ENCODE results near the gene INSL4.
A peak's percentile ranks its signal among the peaks of the same experiment; 100 is the strongest.

INSL4 gene

DNA sequence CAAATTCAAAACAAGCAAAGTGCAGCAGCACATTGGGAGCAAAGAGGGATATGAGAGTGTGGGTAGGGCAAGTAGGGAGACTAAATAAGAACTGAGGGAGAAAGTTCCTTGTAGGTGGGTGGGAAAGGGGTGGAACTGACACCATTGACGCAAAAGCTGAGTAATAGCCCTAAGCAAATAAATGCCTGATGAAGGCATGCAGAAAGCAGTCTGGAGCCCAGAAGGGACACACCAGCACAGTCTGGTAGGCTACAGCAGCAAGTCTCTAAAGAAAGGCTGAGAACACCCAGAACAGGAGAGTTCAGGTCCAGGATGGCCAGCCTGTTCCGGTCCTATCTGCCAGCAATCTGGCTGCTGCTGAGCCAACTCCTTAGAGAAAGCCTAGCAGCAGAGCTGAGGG lies at the start of gene INSL4:
Gene INSL4 (plus strand): TSS at position 208 of the 400 bp plus-strand sequence. CDS start 105 bp downstream, at position 313.
- no peak for DNase-seq (ENCODE audit: low read depth in 2 of 2)

DNA sequence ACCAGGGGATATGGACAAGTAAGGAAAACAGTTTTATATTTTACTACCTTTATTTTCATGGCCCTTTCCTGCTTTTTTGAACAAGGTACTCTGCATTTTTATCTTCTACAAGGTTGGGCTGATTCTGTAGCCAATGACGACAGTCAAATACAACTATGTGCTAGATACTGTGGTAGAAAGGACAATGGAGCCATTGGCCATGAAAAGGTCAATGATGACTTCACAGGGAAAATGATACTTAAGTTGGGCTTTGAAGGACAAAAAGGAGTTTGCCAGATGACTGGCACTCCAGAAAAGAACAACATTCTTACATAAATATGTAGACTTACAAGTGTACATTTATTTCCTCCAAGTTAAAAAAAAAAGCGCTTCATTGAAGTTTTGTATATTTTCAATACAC lies 46.4 kb upstream of the INSL4 start:
- no peak for DNase-seq (ENCODE audit: low read depth in 2 of 2)

DNA sequence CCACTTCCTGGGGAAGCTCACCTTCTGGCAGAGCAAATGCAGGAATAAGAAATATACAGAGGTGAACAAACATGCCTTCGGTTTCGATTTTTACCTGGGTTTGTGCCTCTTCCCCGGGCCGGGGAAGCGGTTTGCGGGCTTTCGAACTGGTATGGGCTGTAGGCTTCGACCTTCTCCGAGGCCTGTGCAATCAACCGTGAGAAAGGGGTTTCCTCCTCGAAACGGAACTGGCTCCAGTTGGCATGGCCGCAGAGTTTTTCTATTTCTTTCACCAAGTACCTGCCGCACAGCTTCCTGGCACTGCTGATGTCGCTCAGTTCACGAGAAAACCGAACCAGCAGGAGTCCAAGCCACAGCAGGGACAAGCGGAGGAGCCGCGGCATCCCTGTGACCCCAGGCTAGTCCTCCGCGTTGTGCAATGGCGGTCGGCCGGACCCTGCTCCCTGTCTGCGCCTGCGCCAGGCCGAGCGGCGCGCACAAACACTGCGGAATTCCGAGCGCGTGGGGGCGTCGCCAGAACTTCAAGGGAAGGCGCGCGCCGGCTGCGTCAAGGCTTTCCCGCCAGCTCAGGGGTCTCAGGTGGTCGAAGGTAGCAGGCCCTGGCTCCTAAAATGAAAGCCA lies 45.9 kb upstream of the INSL4 start, which contains the start of gene INSL6:
Gene INSL6 (minus strand): TSS at position 420 of the 621 bp plus-strand sequence. CDS start 37 bp downstream, at position 383.
- DNase-seq (ENCODE audit: low read depth in 2 of 2) = no peak

DNA sequence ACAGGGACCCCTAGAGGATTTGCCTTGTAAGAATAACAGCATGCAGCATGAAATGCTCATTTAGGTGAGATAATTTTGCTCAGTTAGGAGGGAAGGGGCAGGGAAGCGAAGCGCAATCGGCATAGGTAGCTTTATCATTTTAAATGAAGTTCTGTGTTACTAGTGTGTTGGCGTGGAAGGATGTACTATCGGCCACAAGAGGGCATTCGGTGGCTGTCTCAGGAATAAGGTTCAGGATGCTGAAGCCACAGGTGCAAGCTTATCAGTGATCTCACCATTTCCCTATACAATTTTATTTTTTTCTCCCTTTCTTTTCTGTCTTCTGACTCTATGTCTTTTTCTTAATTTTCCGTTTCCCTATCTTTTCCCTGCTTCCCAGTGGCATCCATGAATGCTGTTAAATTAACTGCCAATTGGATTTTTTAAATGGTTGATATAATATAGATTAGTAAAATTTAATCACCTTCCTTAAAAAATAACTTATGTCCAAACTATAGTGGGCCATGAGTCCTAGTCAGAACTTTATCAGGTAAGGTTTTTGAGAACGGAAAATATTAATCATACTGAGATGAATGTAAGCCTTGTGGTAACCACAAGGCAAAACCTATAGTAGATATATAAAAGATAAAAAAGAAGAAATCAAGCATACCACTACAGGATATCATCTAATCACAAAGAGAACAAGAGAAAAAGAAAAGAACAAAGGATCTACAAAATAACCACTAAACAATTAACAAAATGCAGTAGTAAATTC lies 44.6 kb upstream of the INSL4 start:
- DNase-seq (ENCODE audit: low read depth in 2 of 2) = peak; percentile 26

DNA sequence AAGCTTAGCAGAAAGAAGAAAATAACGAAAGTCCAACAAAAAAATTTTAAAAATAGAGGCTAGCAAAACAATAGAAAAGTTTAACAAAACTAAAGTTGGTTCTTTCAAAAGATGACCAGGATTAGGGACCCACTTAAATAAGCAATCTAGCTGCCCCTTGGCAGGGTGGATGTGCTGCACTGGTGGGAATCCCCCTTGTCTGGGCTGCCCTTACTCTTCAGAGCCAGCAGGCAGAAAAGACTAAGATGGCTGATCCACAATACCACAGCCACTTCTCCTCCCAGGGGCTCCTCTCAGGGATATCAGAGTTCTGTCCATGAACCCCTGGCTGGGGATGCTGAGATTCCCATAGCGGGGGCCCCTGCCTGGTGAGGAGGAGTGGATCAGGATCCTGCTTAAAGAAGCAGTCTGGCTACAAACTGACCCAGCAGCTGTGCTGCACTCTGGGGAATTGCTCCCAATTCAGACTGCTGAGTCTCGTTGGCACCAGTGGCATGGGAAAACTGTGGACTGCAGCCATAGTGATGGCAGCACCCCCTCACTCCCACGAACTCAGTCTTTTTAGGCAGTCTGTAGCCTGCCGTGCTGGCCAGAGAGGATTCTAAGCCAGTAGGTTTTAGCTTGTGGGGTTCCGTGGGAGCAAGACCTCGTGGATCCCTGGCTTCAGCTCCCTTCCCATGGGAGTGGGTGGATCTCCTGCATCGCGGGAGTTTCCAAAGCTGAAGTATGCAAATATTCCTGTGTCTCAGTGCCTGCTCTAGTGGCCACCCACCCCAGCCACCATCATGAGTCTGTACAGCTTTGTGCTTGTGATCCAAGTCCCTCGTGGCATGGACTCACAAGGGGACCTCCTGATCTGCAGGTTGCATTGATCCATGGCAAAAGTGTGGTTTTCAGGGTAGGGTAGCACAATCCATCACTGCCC lies 42.9 kb upstream of the INSL4 start:
- DNase-seq (ENCODE audit: low read depth in 2 of 2) = no peak

DNA sequence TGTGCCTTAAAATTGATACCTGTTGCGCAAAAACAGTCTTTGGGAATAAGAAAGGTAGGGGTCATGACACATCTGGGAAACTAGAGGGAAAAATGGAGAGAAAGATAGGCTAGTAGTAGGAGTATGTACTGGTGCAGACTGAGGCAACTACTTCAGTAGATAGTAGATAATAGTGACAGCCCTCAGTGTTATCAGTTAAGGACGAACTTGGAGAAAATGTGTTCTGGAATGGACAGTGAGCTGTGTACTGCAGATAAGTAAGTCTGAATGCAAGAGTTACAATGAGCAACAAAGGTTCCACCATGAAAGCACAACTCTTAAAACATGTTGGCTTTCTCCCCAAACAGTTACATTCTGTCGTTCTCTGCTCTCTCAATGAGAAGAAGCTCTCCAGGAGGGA lies 39.2 kb upstream of the INSL4 start:
- DNase-seq (ENCODE audit: low read depth in 2 of 2) = no peak

DNA sequence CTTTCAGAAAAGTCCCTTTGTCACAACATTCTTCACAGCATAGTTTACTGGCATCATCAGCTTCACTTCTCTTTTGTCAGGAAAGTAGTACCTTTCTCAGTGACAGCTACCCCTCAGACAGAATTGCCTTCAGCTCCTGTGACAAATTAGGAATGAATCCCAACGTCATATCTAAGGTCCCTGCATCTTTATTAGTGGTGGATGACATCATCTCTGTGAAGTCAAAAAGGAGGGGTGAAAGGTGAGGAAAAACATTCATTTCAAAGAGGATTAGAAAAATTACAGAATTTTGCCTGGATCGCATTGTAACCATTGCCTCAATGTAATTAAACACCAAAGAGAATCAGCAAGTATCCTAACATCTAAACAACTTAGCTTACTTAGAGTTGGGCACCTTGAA lies 37.9 kb upstream of the INSL4 start:
- no peak for DNase-seq (ENCODE audit: low read depth in 2 of 2)

DNA sequence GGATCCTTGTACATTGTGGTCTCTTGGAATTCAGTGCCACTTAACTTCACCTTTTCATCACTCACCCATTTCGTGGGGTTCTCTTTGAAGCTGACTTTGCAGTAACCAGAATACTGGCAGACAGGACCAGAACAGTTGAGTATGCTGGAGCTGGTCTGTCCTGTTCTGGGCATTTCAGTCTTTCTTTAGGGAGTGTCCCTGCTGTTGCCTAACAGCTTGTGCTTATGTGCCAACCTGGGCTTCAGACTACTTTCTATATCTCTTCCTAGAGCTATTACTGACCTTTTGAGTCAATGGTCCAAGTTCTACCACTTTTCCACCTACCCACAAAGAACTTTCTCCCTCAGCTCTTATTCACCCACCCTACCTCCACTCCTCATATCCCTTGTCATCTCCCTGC lies 35.8 kb upstream of the INSL4 start:
- no peak for DNase-seq (ENCODE audit: low read depth in 2 of 2)

DNA sequence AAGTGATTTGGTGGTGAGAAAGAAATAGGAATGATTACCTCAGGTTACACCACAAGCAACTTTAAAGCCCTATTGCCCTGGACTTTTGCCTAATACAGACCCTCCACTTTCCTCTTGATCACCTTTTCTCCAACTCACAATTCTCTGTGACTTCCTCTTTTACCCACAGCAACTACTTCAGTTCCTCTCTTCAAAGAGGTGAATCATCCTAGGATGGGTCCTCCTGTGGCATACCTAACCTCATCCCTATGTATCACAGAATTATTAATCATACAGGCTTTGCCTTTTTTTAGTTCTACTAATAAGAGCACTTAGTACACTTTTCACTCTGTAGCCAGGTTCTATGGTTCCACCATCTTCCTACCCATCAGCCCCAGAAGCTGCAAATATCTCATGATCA lies 26.1 kb upstream of the INSL4 start:
- no peak for DNase-seq (ENCODE audit: low read depth in 2 of 2)

DNA sequence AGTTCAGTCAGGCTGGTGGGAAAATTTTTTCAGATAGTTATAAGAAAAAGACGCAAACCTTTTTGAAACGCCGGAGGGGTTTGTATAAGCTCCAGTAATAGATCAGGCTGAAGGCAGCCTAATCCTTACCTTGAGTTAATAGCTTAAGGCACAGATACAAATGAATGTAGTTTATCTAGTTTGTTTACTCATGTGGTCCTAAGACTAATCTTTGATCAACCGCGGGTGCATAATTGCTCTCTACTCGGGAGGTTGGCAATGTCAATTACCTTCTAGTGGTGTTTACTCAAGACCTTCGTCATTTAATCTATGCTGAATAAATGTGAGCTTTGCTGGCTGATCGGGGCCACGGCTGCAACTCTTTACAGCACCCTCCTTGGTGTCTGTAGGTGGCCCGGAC lies 665 bp upstream of the INSL4 start:
- no peak for DNase-seq (ENCODE audit: low read depth in 2 of 2)

DNA sequence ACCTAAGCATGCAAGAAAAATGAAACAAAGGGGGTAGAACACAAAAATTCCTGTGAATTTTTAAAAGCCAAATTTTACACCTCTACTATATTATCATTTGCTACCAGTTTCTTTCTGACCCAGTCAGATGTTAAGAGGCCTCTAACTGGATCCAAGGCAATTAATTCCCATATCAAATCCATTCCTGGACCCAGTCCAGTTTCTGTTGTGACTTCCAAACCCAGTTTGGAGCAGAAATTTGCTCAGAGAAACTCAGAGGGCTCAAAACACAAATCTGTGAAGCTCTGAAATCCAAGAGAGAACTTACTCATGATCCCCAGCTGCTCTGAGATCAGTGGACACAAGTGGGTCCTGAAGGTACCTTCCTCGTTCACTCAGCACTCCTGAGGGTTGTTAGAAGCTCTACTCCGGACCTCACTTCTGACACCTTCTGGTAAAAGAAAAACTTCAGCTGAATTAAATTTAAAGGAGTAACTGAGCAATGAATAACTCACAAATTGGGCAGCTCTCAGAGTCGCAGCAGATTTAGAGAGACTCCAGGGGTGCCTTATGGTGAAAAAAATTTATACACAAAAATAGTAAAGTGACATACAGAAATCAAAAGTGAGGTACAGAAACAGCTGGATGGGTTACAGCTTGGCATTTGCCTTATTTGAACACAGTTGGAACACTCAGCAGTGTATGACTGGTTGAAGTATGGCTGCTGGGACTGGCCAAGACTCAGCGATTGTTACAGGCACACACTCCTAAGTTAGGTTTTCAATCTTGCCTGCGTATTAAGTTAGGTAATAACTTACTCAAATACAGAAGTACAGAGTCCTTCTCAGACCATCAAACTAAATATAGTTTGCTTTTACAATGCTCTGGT lies 32.4 kb downstream of the INSL4 start:
- DNase-seq (ENCODE audit: low read depth in 2 of 2) = no peak

DNA sequence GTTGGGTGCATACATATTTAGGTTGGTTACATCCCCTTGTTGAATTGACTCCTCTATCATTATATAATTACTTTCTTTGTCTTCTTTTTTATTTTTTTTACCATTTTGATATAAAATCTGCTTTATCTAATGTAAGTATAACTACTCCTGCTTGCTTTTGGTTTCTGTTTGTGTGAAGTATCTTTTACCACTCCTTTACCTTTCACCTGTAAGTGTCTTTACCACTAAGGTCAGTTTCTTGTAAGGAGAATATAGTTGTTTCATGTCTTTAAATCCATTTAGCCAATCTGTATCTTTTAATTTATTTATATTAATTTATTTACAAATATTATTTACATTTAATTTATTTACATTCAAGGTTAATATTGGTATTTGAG lies 33.0 kb downstream of the INSL4 start:
- DNase-seq (ENCODE audit: low read depth in 2 of 2) = no peak

DNA sequence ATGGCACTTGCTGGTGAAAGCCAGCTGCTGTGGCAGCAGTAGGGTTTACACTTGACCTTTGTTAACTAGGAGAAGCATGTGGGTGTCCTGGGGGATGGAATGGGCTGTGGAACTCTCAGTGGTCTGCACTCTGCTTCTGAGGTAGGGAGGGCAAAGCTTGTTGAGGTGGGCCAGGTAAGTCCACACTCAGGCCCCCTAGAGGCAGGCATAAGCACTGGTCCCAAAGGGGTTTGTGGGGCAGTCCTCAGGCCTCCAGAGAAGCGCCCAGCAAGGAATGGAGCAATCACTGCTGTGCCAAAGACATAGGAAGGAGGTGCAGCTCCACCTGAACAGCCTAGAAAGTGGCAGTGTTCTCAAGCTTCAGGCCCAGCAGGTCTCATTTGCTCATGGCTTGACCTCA lies 34.7 kb downstream of the INSL4 start:
- no peak for DNase-seq (ENCODE audit: low read depth in 2 of 2)

DNA sequence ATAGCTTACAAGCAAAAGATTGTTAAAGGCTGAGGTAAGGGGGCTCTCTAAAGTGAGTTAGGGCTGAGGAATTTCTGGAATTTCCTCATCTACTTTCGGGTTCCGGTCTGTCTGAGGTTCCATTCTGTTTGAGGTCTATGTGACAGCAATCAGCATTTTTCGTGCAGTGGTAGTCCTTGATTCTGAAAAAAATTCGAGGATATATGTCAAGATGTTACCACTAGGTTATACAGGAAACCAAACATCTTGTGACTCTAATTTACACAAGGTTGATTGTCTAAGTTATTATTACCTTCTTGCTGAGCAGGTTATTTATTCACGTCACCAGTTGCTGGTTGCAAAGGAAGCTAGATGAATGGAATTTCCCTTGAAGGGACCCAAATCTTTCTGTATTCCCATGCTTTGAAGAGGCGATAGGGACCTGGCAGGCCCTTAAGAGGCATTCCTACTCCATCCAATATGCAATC lies 38.1 kb downstream of the INSL4 start:
- DNase-seq (ENCODE audit: low read depth in 2 of 2) = no peak

DNA sequence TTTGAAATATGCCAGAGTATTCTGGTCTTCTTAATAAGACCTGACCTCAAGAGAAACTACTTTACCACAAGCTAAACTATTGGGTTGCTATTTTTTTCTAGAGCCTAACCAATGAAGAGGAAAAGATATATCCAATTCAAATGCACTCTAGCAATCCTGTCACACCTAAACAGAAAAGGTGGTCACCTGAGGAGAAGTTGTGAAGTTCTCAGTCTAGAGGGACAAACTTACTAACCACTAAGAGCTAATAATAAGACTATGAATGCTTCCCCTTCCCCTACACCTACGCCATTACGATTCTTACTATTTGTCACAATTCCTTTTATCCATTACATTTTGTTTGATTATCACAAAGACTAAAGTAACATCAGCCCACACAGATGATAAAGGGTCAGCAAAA lies 43.6 kb downstream of the INSL4 start:
- DNase-seq (ENCODE audit: low read depth in 2 of 2) = no peak

DNA sequence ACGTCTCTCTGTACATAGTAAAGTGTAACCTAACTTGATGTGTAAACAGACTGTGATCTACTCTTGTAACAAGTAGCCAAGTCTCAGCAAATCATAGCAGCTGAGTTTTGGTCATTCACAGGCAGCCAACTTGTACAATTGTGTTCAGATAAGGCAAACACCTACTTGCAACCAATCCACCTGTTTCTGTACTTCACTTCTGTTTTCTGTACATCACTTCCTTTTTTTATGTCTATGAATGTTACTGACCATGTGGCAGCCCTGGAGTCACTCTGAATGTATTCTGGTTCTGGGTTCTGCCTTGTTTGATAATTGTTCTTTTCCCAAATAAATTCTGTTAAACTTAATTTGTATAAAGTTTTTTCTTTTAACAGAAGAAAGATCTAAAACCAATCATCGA lies 47.3 kb downstream of the INSL4 start:
- DNase-seq (ENCODE audit: low read depth in 2 of 2) = no peak

Measured in stimulated activated CD4-positive, alpha-beta T cell treated with anti-CD3 and anti-CD28 coated beads, Interleukin-12 subunit alpha, Interleukin-12 subunit beta, amount 100 ng/mL, for 24 hours (primary cell).